DND-41 (cell line): Measurements from ENCODE around the gene STOX2.
"Not testable (repeated sequence)": the region's sequence is repeated elsewhere in the genome, so short reads cannot be mapped to it uniquely, and the experiment has no call there.

Experiments used
- ATAC-seq: fragments of 200-7000 bp; cut with Tn5 transposase; 3 replicates; pipeline ENCODE4 v1.9.1; 2021; ENCODE audit warnings: low read depth; ENCODE audit not compliant: insufficient read depth
- DNase-seq: peaks from one replicate; pipeline ENCODE4 v3.0.0-alpha.2; 2020
- H2AFZ ChIP-seq: 2 replicates; pipeline ENCODE4 v1.6.0; 2012; ENCODE audit warnings: low read depth, low read length
- H3K27ac ChIP-seq: 2 replicates; pipeline ENCODE4 v1.5.1; 2012; ENCODE audit warnings: low read length, inconsistent platforms
- H3K27me3 ChIP-seq: fragments of 200-600 bp; sonication (generic); 2 replicates; pipeline ENCODE4 v1.6.0; 2012; ENCODE audit warnings: low read length, mild to moderate bottlenecking, inconsistent platforms; ENCODE audit not compliant: insufficient read depth, poor library complexity
- H3K36me3 ChIP-seq: 2 replicates; pipeline ENCODE4 v1.5.1; 2012; ENCODE audit warnings: low read length, inconsistent platforms; ENCODE audit not compliant: insufficient read depth
- H3K4me1 ChIP-seq: 2 replicates; pipeline ENCODE4 v1.5.1; 2012; ENCODE audit warnings: mild to moderate bottlenecking, low read length; ENCODE audit not compliant: insufficient read depth
- H3K4me2 ChIP-seq: 2 replicates; pipeline ENCODE4 v1.6.0; 2012; ENCODE audit warnings: mild to moderate bottlenecking, moderate library complexity, low read length, inconsistent platforms; ENCODE audit not compliant: insufficient read depth
- H3K4me3 ChIP-seq, 2 experiments: fragments of 200-600 bp in 1 of 2; shearing (Covaris generic) in 1 of 2; 2 replicates each; pipeline ENCODE4 v1.5.1; 2012 to 2016; ENCODE audit warnings: inconsistent platforms in 2 of 2, low read length in 2 of 2, mild to moderate bottlenecking in 2 of 2, low read depth in 1 of 2, moderate library complexity in 1 of 2
- H3K79me2 ChIP-seq: 2 replicates; pipeline ENCODE4 v1.6.0; 2012; ENCODE audit warnings: low read length, inconsistent platforms; ENCODE audit not compliant: insufficient read depth
- H3K9ac ChIP-seq: 2 replicates; pipeline ENCODE4 v1.6.0; 2012; ENCODE audit warnings: low read depth, mild to moderate bottlenecking, inconsistent platforms, low read length, moderate library complexity
- H3K9me3 ChIP-seq: 2 replicates; pipeline ENCODE4 v1.5.1; 2012; ENCODE audit warnings: low read length, moderate library complexity, mild to moderate bottlenecking, inconsistent platforms; ENCODE audit not compliant: insufficient read depth, severe bottlenecking
- H4K20me1 ChIP-seq: 2 replicates; pipeline ENCODE4 v1.6.0; 2012; ENCODE audit warnings: low read length; ENCODE audit not compliant: insufficient read depth
- EZH2 ChIP-seq: IDR thresholded peaks from 3 replicates; pipeline ENCODE4 v1.6.1; 2012; ENCODE audit warnings: borderline replicate concordance, low read depth, mild to moderate bottlenecking, moderate library complexity, low read length, inconsistent platforms; ENCODE audit not compliant: severe bottlenecking
- TF ChIP-seq, protein P1 (sequence below): IDR thresholded peaks from 2 replicates; pipeline ENCODE4 v1.5.1; 2012; ENCODE audit warnings: borderline replicate concordance, low read length, moderate library complexity, mild to moderate bottlenecking; ENCODE audit not compliant: poor library complexity, severe bottlenecking; ENCODE audit errors: extremely low read depth

The STOX2 gene

GRCh38 chr4:183940864-183941263, 35.8 kb downstream of the STOX2 start:
- TF ChIP-seq EZH2: no peak
- TF ChIP-seq, protein P1, sequence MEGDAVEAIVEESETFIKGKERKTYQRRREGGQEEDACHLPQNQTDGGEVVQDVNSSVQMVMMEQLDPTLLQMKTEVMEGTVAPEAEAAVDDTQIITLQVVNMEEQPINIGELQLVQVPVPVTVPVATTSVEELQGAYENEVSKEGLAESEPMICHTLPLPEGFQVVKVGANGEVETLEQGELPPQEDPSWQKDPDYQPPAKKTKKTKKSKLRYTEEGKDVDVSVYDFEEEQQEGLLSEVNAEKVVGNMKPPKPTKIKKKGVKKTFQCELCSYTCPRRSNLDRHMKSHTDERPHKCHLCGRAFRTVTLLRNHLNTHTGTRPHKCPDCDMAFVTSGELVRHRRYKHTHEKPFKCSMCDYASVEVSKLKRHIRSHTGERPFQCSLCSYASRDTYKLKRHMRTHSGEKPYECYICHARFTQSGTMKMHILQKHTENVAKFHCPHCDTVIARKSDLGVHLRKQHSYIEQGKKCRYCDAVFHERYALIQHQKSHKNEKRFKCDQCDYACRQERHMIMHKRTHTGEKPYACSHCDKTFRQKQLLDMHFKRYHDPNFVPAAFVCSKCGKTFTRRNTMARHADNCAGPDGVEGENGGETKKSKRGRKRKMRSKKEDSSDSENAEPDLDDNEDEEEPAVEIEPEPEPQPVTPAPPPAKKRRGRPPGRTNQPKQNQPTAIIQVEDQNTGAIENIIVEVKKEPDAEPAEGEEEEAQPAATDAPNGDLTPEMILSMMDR: no peak
- H3K9me3 ChIP-seq: no peaks in the 10 kb centered on the region
- no peak overlapping the region for H3K27ac ChIP-seq
- H3K79me2 ChIP-seq: no peaks in the 10 kb centered on the region
- no peaks in the 10 kb centered on the region for H3K36me3 ChIP-seq
- H3K4me1 ChIP-seq: no peaks in the 10 kb centered on the region
- DNase-seq: no peak
- H3K4me2 ChIP-seq: no peak overlapping the region
- H3K27me3 ChIP-seq: no peaks in the 10 kb centered on the region
- no peak overlapping the region for H2AFZ ChIP-seq
- no peak overlapping the region for H3K9ac ChIP-seq
- no peaks in the 10 kb centered on the region for H4K20me1 ChIP-seq
- H3K4me3 ChIP-seq: no peak overlapping the region
- ATAC-seq: no peak

- Histone ChIP-seq H3K4me2 (no peak overlapping the region), H4K20me1 (no peaks in the 10 kb centered on the region), H3K4me1 (no peaks in the 10 kb centered on the region), H3K27ac (no peak overlapping the region), H3K9me3 (no peaks in the 10 kb centered on the region), H3K79me2 (no peaks in the 10 kb centered on the region), H3K4me3 (no peak overlapping the region), H3K27me3 (no peaks in the 10 kb centered on the region), H2AFZ (no peak overlapping the region), H3K9ac (no peak overlapping the region), H3K36me3 (no peaks in the 10 kb centered on the region)
- ATAC-seq (no peak), DNase-seq (no peak)
- TF ChIP-seq, protein P1: no peak
- no peak for TF ChIP-seq EZH2
These were observed 36.9 kb downstream of the STOX2 start for GRCh38 chr4:183941964-183942363.

- ATAC-seq (no peak), DNase-seq (no peak)
- H3K4me1 ChIP-seq: no peaks in the 10 kb centered on the region
- H3K27ac ChIP-seq: no peak overlapping the region
- H3K36me3 ChIP-seq: no peaks in the 10 kb centered on the region
- no peaks in the 10 kb centered on the region for H3K79me2 ChIP-seq
- no peak overlapping the region for H3K4me3 ChIP-seq
- no peak overlapping the region for H3K4me2 ChIP-seq
- H2AFZ ChIP-seq: no peak overlapping the region
- no peak overlapping the region for H3K9ac ChIP-seq
- H3K27me3 ChIP-seq: no peaks in the 10 kb centered on the region
- TF ChIP-seq EZH2: no peak
- TF ChIP-seq, protein P1: no peak
- no peaks in the 10 kb centered on the region for H3K9me3 ChIP-seq
- H4K20me1 ChIP-seq: no peaks in the 10 kb centered on the region
These were observed 40.6 kb downstream of the STOX2 start for GRCh38 chr4:183945741-183946140.

DNA sequence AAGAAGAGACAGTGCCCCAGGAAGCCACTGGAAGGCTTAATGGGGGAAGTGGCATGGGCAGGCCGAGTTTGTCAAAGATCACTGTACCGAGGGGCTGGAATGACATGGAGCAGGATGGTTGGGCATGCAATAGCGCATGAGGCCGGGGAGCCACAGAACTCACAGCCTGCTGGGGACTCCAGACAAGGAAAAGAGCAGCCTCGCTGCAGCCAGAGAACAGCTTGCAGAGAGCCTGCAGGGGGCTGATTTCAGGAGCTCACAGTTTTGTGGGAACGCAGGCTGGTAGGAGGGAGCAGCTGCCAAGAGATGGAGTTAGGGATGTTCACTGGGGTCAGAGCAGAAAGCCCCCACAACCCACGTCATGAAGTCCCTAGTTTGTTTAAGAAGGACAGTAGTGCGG, 45.4 kb downstream of the STOX2 start:
- ATAC-seq: no peak

DNA sequence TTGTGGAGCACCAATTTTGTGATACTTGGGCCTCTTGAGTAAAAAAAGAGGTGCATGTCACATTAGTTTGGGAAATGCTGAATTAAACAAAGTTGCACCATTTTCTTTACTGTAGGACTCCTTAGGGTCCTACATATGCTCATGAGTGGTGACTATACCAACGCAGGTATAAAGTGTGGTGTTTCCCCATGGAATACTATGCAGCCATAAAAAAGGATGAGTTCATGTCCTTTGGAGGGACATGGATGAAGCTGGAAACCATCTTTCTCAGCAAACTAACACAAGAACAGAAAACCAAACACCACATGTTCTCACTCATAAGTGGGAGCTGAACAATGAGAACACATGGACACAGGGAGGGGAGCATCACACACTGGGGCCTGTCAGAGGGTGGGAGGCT, 47.5 kb downstream of the STOX2 start:
- H3K36me3 ChIP-seq, H3K79me2 ChIP-seq, H3K4me2 ChIP-seq, H3K9me3 ChIP-seq, ATAC-seq, H3K27me3 ChIP-seq, H4K20me1 ChIP-seq, H2AFZ ChIP-seq, H3K4me1 ChIP-seq, H3K4me3 ChIP-seq, DNase-seq, H3K9ac ChIP-seq, H3K27ac ChIP-seq: not testable (repeated sequence)

More for the DNA sequence above, 45.4 kb downstream of the STOX2 start:
- H2AFZ ChIP-seq: no peak overlapping the region
- H3K9me3 ChIP-seq: no peaks in the 10 kb centered on the region
- no peaks in the 10 kb centered on the region for H3K36me3 ChIP-seq
- no peak overlapping the region for H3K4me3 ChIP-seq
- TF ChIP-seq, protein P1: no peak
- no peak for TF ChIP-seq EZH2
- no peaks in the 10 kb centered on the region for H3K79me2 ChIP-seq
- no peak overlapping the region for H3K27ac ChIP-seq
- no peaks in the 10 kb centered on the region for H3K27me3 ChIP-seq
- no peak overlapping the region for H3K4me2 ChIP-seq
- DNase-seq: no peak
- no peaks in the 10 kb centered on the region for H3K4me1 ChIP-seq
- no peaks in the 10 kb centered on the region for H4K20me1 ChIP-seq
- no peak overlapping the region for H3K9ac ChIP-seq
